HepG2 (cell line): ENCODE measurements around the gene ARVCF. TPM values are rescaled to one million over a fixed set of nuclear protein-coding genes. Genes with fewer than 3 reads are reported as not detected.

ENCODE experiments used
- CHD4 ChIP-seq: fragments of 200-600 bp; sonication (generic); IDR thresholded peaks from 2 replicates; pipeline ENCODE4 v1.7.0; 2017; ENCODE audit warnings: mild to moderate bottlenecking, low read length, borderline replicate concordance
- TAF15 ChIP-seq: fragments of 200-400 bp; formaldehyde crosslinking; IDR thresholded peaks from one replicate; pipeline ENCODE4 v1.6.1; 2018; ENCODE audit warnings: mild to moderate bottlenecking, low read depth, low read length; ENCODE audit not compliant: poor library complexity, severe bottlenecking
- ZBTB21 ChIP-seq: sonication (generic); formaldehyde crosslinking; IDR thresholded peaks from 2 replicates; pipeline ENCODE4 v1.4.0; 2020; ENCODE audit warnings: missing genetic modification reagents
- ZC3H4 ChIP-seq: sonication (generic); formaldehyde crosslinking; IDR thresholded peaks from 2 replicates; pipeline ENCODE4 v1.4.0; 2020; ENCODE audit warnings: missing genetic modification reagents, borderline replicate concordance
- ZNF124 ChIP-seq: sonication (generic); formaldehyde crosslinking; IDR thresholded peaks from 2 replicates; pipeline ENCODE4 v1.4.0; 2020; ENCODE audit warnings: missing genetic modification reagents
- ZNF138 ChIP-seq: sonication (generic); formaldehyde crosslinking; IDR thresholded peaks from 2 replicates; pipeline ENCODE4 v1.5.0; 2020; ENCODE audit warnings: mild to moderate bottlenecking, low read depth, missing genetic modification reagents
- ZNF256 ChIP-seq: sonication (generic); formaldehyde crosslinking; conservative IDR thresholded peaks from 2 replicates; pipeline ENCODE4 v1.4.0; 2020; ENCODE audit warnings: missing genetic modification reagents
- polyA plus RNA-seq, 8 experiments: library from polyadenylated mRNA; depleted of rRNA in 3 of 8; stranded (reverse) in 7 of 8; unstranded in 1 of 8; fragments of >200 nt; fragmentation: Illumina TruSeq in 4 of 8; extraction: Trizol in 4 of 8; gene quantifications; 2 replicates each; pipeline versions ENCODE4 v1.2.1 to v1.2.3, GENCODE V29; 2011 to 2016; ENCODE audit warnings: low read depth in 4 of 8, missing spikeins in 1 of 8, mixed read lengths in 1 of 8; ENCODE audit not compliant: insufficient read depth in 1 of 8
- total RNA-seq, 5 experiments: library from RNA; depleted of rRNA; stranded (reverse); fragments of >200 nt; fragmentation: Illumina TruSeq; extraction: Trizol; gene quantifications; 2 replicates each; pipeline ENCODE4 v1.2.3, GENCODE V29; 2016; ENCODE audit warnings: low read depth in 1 of 5
- TF ChIP-seq, protein P1 (sequence below): sonication (generic); formaldehyde crosslinking; IDR thresholded peaks from 2 replicates; pipeline ENCODE4 v1.4.0; 2020; ENCODE audit warnings: missing genetic modification reagents, borderline replicate concordance
- TF ChIP-seq, protein P2 (sequence below): sonication (generic); formaldehyde crosslinking; IDR thresholded peaks from 2 replicates; pipeline ENCODE4 v1.4.0; 2020; ENCODE audit warnings: low read depth, mild to moderate bottlenecking, missing genetic modification reagents
- TF ChIP-seq, protein P3 (sequence below): sonication (generic); formaldehyde crosslinking; IDR thresholded peaks from 2 replicates; pipeline ENCODE4 v1.5.0; 2020; ENCODE audit warnings: mild to moderate bottlenecking, missing genetic modification reagents, moderate library complexity
- TF ChIP-seq, protein P4 (sequence below): IDR thresholded peaks from 2 replicates; pipeline ENCODE4 v1.4.0; 2020; ENCODE audit warnings: mild to moderate bottlenecking, missing genetic modification reagents
- TF ChIP-seq, protein P5 (sequence below): sonication (generic); formaldehyde crosslinking; IDR thresholded peaks from 2 replicates; pipeline ENCODE4 v1.4.0; 2020; ENCODE audit warnings: missing genetic modification reagents
- TF ChIP-seq, protein P6 (sequence below): sonication (generic); formaldehyde crosslinking; conservative IDR thresholded peaks from 2 replicates; pipeline ENCODE4 v1.8.0; 2022; ENCODE audit warnings: low read depth, missing genetic modification reagents
- TF ChIP-seq, protein P7 (sequence below): sonication (generic); formaldehyde crosslinking; IDR thresholded peaks from 2 replicates; pipeline ENCODE4 v1.8.1; 2023; ENCODE audit warnings: mild to moderate bottlenecking, moderate library complexity, missing genetic modification reagents

The ARVCF gene
- total and polyA plus RNA-seq, 2 of the 13 experiments (the other 11 are each of a cell fraction or from before 2014, with no cell fraction given) = 16.4 to 17.7 TPM

DNA sequence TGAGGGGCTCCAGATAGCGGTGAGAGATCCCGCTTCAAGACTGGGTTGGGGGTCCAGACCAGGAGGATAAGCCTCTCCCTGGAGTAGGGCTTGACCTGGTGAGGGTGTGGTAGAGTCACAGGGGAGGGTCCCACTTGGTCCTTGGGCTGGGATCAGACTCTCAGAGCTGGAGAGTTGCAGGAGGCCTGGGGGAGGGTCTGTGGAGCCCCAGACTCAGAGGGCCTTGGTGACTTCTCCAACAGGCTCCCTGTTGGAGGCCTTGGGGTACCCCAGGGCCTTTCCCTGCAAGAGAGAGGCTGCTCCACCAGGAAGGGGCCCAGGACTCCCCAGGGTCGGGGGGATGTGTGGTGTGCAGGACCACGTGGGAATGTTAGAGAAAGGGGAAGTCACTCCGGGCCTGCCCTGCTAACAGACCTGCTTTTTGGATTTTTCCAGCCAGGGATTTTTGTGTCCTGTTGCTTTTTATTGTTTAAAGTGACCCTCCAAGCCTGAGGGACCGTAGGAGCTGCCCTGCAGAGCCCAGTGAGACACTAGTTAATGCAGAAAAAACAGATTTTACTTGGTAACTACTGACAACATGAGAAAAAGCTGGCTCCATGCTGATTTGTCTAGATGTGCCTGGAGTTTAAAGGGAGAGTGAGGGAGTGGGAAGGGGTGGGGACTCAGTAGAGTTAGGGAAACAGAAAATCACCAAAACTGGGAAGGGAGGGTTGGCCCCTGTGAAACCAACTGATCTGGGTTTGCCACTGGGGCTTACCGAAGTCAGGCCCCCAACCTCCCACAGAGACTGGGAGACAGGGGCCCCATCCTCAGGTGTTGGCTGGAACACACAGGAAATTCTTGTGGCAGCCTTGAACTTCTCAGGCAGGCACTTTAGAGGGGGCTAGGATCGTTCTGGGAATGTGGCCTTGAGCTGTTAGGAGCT lies 74.2 kb downstream of the ARVCF start (continued):
- TF ChIP-seq, protein P1, sequence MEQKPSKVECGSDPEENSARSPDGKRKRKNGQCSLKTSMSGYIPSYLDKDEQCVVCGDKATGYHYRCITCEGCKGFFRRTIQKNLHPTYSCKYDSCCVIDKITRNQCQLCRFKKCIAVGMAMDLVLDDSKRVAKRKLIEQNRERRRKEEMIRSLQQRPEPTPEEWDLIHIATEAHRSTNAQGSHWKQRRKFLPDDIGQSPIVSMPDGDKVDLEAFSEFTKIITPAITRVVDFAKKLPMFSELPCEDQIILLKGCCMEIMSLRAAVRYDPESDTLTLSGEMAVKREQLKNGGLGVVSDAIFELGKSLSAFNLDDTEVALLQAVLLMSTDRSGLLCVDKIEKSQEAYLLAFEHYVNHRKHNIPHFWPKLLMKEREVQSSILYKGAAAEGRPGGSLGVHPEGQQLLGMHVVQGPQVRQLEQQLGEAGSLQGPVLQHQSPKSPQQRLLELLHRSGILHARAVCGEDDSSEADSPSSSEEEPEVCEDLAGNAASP (CRISPR knock-in tag) = no peak
- TF ChIP-seq, protein P2, sequence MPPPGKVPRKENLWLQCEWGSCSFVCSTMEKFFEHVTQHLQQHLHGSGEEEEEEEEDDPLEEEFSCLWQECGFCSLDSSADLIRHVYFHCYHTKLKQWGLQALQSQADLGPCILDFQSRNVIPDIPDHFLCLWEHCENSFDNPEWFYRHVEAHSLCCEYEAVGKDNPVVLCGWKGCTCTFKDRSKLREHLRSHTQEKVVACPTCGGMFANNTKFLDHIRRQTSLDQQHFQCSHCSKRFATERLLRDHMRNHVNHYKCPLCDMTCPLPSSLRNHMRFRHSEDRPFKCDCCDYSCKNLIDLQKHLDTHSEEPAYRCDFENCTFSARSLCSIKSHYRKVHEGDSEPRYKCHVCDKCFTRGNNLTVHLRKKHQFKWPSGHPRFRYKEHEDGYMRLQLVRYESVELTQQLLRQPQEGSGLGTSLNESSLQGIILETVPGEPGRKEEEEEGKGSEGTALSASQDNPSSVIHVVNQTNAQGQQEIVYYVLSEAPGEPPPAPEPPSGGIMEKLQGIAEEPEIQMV (CRISPR knock-in tag) = no peak
- TF ChIP-seq, protein P3, sequence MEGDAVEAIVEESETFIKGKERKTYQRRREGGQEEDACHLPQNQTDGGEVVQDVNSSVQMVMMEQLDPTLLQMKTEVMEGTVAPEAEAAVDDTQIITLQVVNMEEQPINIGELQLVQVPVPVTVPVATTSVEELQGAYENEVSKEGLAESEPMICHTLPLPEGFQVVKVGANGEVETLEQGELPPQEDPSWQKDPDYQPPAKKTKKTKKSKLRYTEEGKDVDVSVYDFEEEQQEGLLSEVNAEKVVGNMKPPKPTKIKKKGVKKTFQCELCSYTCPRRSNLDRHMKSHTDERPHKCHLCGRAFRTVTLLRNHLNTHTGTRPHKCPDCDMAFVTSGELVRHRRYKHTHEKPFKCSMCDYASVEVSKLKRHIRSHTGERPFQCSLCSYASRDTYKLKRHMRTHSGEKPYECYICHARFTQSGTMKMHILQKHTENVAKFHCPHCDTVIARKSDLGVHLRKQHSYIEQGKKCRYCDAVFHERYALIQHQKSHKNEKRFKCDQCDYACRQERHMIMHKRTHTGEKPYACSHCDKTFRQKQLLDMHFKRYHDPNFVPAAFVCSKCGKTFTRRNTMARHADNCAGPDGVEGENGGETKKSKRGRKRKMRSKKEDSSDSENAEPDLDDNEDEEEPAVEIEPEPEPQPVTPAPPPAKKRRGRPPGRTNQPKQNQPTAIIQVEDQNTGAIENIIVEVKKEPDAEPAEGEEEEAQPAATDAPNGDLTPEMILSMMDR (CRISPR knock-in tag) = no peak
- TF ChIP-seq TAF15 = no peak
- TF ChIP-seq ZBTB21 (CRISPR knock-in tag) = no peak
- TF ChIP-seq, protein P4, sequence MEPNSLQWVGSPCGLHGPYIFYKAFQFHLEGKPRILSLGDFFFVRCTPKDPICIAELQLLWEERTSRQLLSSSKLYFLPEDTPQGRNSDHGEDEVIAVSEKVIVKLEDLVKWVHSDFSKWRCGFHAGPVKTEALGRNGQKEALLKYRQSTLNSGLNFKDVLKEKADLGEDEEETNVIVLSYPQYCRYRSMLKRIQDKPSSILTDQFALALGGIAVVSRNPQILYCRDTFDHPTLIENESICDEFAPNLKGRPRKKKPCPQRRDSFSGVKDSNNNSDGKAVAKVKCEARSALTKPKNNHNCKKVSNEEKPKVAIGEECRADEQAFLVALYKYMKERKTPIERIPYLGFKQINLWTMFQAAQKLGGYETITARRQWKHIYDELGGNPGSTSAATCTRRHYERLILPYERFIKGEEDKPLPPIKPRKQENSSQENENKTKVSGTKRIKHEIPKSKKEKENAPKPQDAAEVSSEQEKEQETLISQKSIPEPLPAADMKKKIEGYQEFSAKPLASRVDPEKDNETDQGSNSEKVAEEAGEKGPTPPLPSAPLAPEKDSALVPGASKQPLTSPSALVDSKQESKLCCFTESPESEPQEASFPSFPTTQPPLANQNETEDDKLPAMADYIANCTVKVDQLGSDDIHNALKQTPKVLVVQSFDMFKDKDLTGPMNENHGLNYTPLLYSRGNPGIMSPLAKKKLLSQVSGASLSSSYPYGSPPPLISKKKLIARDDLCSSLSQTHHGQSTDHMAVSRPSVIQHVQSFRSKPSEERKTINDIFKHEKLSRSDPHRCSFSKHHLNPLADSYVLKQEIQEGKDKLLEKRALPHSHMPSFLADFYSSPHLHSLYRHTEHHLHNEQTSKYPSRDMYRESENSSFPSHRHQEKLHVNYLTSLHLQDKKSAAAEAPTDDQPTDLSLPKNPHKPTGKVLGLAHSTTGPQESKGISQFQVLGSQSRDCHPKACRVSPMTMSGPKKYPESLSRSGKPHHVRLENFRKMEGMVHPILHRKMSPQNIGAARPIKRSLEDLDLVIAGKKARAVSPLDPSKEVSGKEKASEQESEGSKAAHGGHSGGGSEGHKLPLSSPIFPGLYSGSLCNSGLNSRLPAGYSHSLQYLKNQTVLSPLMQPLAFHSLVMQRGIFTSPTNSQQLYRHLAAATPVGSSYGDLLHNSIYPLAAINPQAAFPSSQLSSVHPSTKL (CRISPR knock-in tag) = peak; percentile 55; the same call in 1 of the 2 replicates
- TF ChIP-seq, protein P5, sequence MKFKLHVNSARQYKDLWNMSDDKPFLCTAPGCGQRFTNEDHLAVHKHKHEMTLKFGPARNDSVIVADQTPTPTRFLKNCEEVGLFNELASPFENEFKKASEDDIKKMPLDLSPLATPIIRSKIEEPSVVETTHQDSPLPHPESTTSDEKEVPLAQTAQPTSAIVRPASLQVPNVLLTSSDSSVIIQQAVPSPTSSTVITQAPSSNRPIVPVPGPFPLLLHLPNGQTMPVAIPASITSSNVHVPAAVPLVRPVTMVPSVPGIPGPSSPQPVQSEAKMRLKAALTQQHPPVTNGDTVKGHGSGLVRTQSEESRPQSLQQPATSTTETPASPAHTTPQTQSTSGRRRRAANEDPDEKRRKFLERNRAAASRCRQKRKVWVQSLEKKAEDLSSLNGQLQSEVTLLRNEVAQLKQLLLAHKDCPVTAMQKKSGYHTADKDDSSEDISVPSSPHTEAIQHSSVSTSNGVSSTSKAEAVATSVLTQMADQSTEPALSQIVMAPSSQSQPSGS (CRISPR knock-in tag) = no peak; the same call in 1 of the 2 replicates
- TF ChIP-seq ZNF256 (CRISPR knock-in tag) = no peak
- no peak for TF ChIP-seq ZC3H4
- TF ChIP-seq, protein P6, sequence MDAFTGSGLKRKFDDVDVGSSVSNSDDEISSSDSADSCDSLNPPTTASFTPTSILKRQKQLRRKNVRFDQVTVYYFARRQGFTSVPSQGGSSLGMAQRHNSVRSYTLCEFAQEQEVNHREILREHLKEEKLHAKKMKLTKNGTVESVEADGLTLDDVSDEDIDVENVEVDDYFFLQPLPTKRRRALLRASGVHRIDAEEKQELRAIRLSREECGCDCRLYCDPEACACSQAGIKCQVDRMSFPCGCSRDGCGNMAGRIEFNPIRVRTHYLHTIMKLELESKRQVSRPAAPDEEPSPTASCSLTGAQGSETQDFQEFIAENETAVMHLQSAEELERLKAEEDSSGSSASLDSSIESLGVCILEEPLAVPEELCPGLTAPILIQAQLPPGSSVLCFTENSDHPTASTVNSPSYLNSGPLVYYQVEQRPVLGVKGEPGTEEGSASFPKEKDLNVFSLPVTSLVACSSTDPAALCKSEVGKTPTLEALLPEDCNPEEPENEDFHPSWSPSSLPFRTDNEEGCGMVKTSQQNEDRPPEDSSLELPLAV (CRISPR knock-in tag) = no peak
- TF ChIP-seq ZNF124 (CRISPR knock-in tag) = no peak
- no peak for TF ChIP-seq CHD4
- TF ChIP-seq ZNF138 (CRISPR knock-in tag) = no peak
- TF ChIP-seq, protein P7, sequence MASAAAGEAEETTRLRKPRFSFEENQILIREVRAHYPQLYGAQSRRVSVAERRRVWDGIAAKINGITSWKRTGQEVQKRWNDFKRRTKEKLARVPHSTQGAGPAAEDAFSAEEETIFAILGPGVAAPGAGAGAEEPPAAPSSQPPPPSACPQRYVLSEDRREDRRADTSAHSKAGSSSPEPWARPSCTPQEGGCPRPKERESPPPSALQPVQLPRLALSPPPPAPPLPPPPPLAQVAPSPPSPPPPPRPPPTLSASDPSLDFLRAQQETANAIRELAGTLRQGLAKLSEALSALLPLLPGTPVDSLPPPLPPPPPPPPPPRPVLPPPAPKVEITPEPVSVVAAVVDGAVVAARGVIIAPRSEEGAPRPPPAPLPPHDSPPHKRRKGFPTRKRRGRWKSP (CRISPR knock-in tag) = no peak
